DND-41 (cell line): ENCODE results near the gene C10orf90.

Experiments
- EZH2 ChIP-seq: IDR thresholded peaks from 3 replicates; pipeline ENCODE4 v1.6.1; 2012; ENCODE audit warnings: borderline replicate concordance, low read depth, mild to moderate bottlenecking, moderate library complexity, low read length, inconsistent platforms; ENCODE audit not compliant: severe bottlenecking
- TF ChIP-seq, protein P1 (sequence below): IDR thresholded peaks from 2 replicates; pipeline ENCODE4 v1.5.1; 2012; ENCODE audit warnings: borderline replicate concordance, low read length, moderate library complexity, mild to moderate bottlenecking; ENCODE audit not compliant: poor library complexity, severe bottlenecking; ENCODE audit errors: extremely low read depth

DNA sequence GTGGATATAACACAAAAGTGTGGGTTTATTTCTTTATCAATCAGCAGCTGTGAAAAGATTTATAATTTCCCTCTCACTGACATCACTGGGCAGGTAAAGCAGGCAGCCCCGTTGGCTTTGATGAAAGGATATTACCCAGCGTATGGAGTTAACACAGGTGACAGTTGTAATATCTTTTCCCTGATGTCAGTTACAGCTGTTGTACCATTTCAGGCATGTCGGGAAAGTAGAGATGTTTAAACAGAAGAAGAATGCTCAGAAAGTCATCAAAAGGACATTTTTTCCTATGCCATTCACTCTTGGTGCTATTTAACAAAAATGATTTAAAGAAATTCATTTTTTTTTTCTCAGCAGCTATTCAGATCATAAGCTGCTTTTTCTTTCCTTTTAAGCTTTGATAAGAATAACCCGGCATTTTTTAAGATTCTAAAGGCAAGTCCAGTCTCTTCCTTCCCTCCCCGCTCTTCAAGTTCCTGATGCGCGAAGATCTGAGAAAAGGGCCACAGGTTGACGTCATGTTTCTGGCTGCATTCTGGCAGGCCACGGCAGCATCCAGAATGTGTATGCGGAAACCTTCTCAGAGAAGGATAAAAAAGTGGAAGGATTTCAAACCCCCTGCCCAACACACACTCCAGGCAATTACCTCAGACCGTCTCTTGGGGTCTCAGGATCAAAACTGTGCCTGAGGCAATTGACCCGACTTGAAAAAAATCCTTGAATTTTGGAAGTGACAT is 249.8 kb downstream of the C10orf90 start:
- TF ChIP-seq, protein P1, sequence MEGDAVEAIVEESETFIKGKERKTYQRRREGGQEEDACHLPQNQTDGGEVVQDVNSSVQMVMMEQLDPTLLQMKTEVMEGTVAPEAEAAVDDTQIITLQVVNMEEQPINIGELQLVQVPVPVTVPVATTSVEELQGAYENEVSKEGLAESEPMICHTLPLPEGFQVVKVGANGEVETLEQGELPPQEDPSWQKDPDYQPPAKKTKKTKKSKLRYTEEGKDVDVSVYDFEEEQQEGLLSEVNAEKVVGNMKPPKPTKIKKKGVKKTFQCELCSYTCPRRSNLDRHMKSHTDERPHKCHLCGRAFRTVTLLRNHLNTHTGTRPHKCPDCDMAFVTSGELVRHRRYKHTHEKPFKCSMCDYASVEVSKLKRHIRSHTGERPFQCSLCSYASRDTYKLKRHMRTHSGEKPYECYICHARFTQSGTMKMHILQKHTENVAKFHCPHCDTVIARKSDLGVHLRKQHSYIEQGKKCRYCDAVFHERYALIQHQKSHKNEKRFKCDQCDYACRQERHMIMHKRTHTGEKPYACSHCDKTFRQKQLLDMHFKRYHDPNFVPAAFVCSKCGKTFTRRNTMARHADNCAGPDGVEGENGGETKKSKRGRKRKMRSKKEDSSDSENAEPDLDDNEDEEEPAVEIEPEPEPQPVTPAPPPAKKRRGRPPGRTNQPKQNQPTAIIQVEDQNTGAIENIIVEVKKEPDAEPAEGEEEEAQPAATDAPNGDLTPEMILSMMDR: no peak
- no peak for TF ChIP-seq EZH2
